GM21786 (cell line): ENCODE measurements around the gene FSD2.
"Not testable (repeated sequence)": the region's sequence is repeated elsewhere in the genome, so short reads cannot be mapped to it uniquely, and the experiment has no call there.

Experiments used
- ATAC-seq: cut with Tn5 transposase; IDR thresholded peaks from one replicate; pipeline ENCODE4 v1.9.1; 2021; ENCODE audit not compliant: unreplicated experiment

FSD2 gene

DNA sequence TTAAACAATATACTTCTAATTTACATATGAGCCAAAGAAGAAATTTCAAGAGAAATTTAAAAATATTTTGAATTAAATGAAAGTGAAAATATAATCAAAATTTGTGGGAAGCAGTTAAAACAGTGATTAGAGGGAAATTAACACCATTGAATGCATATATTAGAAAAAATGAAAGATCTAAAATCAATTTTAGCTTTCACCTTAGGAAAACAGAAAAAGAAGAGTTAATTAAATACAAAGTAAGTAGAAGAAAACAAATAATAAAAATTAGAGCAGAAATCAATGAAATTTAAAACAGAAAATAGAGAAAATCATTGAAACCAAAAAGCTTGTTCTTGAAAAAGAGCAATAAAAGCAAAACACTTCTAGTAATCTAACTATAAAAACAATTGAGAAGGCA lies 57.6 kb downstream of the FSD2 start:
- ATAC-seq = no peak

DNA sequence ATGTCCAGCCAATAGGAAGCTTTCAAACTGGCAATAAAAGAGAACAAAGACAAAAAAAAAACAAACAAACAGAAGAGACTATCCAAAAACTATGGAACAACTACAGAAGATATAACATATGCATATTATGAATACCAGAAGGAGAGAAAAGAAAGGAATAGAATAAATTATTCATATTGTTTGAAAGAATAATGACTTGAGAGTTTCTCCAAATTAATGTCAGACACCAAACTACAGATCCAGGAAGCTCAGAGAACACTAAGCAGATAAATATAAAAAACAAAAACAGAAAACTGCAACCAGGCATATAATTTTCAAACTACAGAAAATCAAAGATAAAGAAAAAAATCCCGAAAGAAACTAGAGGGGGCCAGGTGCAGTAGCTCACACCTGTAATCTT lies 62.1 kb downstream of the FSD2 start:
- no peak for ATAC-seq

DNA sequence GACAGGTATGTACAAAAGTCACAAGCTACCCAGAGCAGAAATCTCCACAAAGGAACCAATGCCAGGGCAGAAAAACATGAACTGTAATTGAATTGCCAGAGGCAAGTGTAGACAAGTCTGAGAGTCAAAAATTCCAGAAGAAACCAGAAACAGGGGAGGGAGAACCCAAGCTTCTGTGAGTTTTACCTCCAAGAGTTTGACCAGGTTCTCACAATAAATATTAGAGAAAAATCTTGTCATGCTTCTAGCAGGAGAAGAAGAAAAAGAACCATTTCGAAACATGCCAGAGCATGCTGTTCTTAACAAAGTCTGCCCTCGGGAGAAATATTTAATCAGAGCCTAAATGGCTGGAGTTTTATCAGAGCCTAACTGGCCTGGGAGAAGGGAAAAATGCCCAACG lies 63.7 kb downstream of the FSD2 start:
- no peak for ATAC-seq

DNA sequence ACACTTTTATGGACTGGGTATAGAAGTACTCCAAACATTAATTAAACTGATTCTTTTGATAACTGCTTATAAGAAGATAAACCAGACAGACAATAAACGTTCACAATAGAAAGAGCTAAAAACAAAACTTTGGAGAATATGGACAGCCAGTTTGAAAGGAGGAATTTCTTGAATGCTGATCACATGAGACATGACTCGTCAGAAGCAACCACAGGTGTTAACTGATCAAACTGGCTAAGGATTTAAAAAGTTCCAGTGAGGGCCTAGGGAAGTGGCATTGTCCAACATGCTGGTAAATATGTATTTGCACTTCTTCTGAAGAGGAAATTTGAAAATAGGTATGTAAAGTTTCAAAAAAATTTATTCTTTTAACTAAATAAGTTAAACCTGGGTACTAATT lies 66.8 kb downstream of the FSD2 start:
- no peak for ATAC-seq

GRCh38 chr15:82737975-82738374 lies 67.9 kb downstream of the FSD2 start:
- ATAC-seq = no peak

- ATAC-seq = no peak
Measured at GRCh38 chr15:82731527-82731926, 74.3 kb downstream of the FSD2 start.

DNA sequence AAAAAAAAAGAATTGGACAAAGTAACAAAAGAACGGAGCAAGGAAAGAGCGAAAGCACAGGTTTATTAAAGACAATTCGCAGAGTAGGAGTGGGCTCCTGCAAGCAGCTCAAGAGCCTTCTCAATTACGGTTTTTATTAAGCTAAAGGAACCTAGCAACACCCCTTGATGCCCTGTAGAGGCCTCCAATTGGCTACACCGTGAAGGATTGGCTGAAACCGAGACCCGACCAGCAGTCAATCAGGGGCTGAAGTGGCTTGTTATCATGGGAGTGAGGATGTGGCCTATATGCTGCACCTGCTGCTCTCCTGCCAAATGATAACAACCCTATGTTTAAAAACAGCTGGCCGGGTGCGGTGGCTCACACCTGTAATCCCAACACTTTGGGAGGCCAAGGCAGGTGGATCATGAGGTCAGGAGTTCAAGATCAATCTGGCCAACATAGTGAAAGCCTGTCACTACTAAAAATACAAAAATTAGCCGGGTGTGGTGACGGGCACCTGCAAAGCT lies 75.8 kb downstream of the FSD2 start:
- ATAC-seq = no peak

- ATAC-seq = no peak
Measured at GRCh38 chr15:82726816-82727215, 79.1 kb downstream of the FSD2 start.

- no peak for ATAC-seq
Measured at GRCh38 chr15:82715003-82715402, 90.9 kb downstream of the FSD2 start.

DNA sequence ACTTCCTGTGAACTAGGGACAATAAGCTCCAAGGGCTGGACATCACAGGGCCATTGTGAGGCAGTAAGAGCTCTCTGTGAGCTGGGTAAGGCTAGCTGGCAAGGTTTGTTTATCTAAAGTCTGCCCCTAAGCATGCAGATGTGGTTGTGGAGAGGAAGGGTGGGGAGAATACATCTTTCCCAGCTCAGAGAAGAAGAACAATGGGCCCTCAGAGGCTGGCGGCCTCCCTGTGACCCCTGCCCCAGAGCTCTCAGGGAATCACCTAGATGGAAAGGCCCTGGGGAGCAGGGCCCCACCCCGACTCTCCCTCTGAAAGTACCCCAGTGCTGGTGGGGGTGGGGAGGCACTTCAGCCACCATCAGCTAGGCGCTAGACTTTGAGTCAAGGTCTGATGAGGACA lies 91.9 kb downstream of the FSD2 start:
- no peak for ATAC-seq

DNA sequence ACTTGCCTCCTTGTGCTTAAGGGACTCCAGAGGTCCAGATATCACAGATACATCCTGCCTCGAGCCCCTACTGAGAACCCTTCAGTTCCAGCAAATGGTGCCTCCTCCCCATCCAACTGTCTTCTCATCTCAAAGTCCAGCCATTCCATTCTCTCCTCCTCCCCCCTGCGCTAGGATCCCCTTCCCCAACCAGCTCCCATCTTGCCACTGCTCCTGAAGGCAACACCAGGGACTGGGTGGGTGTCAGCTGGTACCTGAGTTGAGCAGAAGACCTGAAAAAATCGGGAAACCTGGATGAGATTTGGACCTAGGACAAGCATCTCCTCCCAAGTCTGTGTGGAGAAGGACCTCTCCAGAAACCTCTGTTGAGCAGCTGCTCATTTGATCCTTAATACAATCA lies 93.8 kb downstream of the FSD2 start:
- no peak for ATAC-seq

DNA sequence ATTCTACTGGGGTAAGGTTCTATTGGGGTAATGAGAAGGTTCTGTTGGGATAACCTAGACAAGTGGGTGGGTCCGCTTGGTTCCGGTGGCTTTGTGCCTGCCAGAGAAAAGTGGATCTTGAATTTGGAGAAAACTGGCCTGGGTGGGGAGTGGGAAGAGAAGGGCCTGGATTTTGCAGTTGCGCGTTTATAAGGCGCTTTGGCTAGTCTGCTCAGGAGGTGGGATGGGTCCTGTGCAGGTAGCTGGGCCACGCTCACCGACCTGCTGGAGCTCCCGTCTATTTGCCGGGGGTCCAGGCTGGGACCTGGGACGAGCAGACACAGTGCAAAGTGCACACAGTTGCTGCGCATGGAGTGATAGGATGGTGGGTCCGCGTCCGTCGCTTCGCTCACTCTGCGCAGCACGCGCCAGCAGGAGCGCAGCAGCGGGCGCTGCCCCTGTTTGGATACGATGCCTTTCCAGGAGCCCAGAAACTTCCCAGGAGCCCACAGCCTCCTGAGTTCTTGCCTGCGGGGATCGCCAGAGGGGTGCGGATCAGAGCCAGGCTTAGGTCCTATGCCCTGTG lies 94.9 kb downstream of the FSD2 start:
- ATAC-seq = no peak

DNA sequence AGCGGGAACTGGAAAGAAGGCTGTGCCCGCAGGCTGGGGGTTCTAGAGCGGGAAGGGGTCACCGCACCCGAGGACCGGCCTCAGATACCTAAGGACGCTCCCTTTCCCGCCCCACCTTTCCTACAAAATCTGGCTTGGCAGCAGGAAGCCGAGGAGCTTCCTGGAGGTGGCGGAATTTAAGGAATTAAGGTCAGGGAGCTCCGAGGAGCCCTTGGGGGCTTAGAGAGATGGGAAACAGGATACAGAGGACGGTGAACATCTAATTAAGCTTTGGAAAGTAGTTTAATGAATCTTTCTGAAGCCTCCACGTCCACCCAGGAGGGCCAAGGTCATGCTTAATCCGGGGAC lies 95.7 kb downstream of the FSD2 start:
- ATAC-seq = no peak

DNA sequence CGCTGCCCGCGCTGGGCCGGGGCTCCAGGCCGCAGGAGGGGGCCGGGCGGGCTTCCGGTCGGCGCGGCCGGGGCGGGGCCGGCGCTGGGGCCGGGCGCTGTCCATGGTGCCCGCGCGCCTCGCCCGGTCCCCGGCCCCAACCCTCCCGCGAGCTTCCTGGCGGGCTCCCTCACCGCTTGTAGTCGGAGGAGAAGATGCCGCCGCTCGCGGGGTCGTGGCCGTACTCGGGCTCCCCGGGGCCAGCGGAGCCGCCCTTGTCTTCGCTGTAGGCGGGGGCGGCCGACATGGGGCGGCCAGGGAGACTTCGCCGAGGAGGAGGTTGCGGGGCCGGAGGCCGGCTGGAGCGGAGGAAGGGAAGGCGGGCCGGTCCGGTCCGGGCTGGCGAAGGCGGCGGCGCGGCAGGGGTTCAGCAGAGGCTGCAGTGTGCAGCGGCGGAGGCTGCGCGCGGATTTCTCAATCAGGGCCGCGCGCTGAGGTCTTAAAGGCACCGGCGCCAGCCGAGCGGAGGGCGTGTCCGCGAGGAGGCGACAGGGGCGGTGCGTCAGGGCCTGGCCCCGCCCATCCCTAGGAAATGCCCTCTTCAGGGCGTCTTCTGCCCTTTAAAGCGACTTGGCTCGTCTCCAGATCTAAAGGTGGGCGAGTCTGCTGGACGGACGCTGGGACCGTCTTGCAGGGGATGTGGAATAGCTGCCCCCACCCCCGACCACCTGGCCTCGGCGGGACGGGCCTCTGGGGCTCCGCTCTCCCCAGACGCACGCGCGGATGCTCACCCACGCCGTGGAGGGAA lies 96.3 kb downstream of the FSD2 start, which contains the start of gene AP3B2:
TSS of gene AP3B2 (minus strand) at position 455 of the 787 bp plus-strand sequence. CDS start at position 286, 169 bp downstream.
- ATAC-seq = peak; percentile 90

DNA sequence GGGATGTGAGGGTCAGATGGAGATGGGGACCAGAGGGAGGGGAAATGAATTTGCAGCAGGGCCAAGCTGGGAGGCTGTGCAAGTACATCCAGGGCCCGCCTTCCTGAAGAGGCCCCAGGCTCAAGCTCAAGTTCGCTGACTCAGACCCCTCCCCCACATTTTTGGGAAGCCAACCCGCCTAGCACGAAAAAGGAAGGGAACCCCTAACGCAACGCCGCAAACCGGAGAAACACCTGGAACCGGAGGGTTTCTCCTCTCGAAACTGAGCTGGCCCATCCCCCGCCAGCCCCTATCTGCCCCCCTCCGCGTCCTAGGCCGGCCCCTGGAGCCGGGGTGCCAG lies 96.8 kb downstream of the FSD2 start:
- no peak for ATAC-seq

DNA sequence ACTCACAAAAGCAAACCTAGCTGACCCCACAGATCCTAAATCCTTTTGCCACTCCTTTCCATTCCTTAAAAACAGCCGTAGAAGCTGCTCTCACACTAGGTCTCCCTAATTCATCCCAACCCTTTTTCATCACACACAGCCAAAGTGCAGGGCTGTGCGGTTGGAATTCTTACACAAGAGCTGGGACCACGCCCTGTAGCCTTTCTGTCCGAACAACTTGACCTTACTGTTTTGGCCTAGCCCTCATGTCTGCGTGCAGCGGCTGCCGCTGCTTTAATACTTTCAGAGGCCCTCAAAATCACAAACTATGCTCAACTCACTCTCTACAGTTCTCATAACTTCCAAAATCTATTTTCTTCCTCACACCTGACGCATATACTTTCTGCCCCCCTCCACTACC lies 100.0 kb downstream of the FSD2 start:
- not testable (repeated sequence) for ATAC-seq
